ENCODE measurements around the gene POLN.

The POLN gene

GRCh38 chr4:2058264-2059045 lies 183.5 kb downstream of the POLN start:
- DNase-seq (ENCODE audit: low spot score): no peak

GRCh38 chr4:2057382-2058065 lies 184.4 kb downstream of the POLN start:
- no peak for DNase-seq (ENCODE audit: low spot score)

GRCh38 chr4:2054217-2054616 lies 187.7 kb downstream of the POLN start:
- DNase-seq (ENCODE audit: low spot score): no peak

GRCh38 chr4:2051086-2051485 lies 190.8 kb downstream of the POLN start:
- no peak for DNase-seq (ENCODE audit: low spot score)

- no peak for DNase-seq (ENCODE audit: low spot score)
These were observed 192.1 kb downstream of the POLN start for GRCh38 chr4:2049811-2050210.

GRCh38 chr4:2049381-2049780 lies 192.5 kb downstream of the POLN start:
- DNase-seq (ENCODE audit: low spot score): no peak

- DNase-seq (ENCODE audit: low spot score): no peak
These were observed 193.1 kb downstream of the POLN start for GRCh38 chr4:2048831-2049230.

GRCh38 chr4:2047781-2048581 lies 193.9 kb downstream of the POLN start:
- DNase-seq (ENCODE audit: low spot score): no peak

- DNase-seq (ENCODE audit: low spot score): no peak
These were observed 194.8 kb downstream of the POLN start for GRCh38 chr4:2047031-2047660.

- no peak for DNase-seq (ENCODE audit: low spot score)
These were observed 195.6 kb downstream of the POLN start for GRCh38 chr4:2046031-2046961.

GRCh38 chr4:2045518-2045951 lies 196.4 kb downstream of the POLN start:
- no peak for DNase-seq (ENCODE audit: low spot score)

GRCh38 chr4:2044542-2045517 lies 197.1 kb downstream of the POLN start:
- no peak for DNase-seq (ENCODE audit: low spot score)

- no peak for DNase-seq (ENCODE audit: low spot score)
These were observed 197.8 kb downstream of the POLN start for GRCh38 chr4:2044119-2044485.

GRCh38 chr4:2043396-2044118 lies 198.4 kb downstream of the POLN start:
- DNase-seq (ENCODE audit: low spot score): no peak

- DNase-seq (ENCODE audit: low spot score): no peak
These were observed 198.9 kb downstream of the POLN start for GRCh38 chr4:2042947-2043395.

GRCh38 chr4:2042204-2042946 lies 199.5 kb downstream of the POLN start:
- DNase-seq (ENCODE audit: low spot score): no peak

- no peak for DNase-seq (ENCODE audit: low spot score)
These were observed 200.4 kb downstream of the POLN start for GRCh38 chr4:2041239-2042130.

Measured in hematopoietic multipotent progenitor cell treated with erythropoietin and hydrocortisone succinate and interleukin-3 and kit ligand, for 17 days (in vitro differentiated cells).